BJ (cell line): ENCODE results near the gene UQCC5. TPM values are rescaled to one million over a fixed set of nuclear protein-coding genes. Genes with fewer than 3 reads are reported as not detected.

Experiments used
- CTCF ChIA-PET: fragments of 350-600 bp; formaldehyde crosslinking; extraction: SDS; loops from one replicate; lab custom pipeline; 2021; ENCODE audit warnings: antibody characterized with exemption, inconsistent platforms; lab: Yijun Ruan, JAX
- POLR2A ChIA-PET: fragments of 300-600 bp; sonication (Branson Sonifier 250); formaldehyde crosslinking; extraction: SDS; loops from one replicate; lab custom pipeline; 2021; ENCODE audit warnings: antibody characterized with exemption; lab: Charles Lee
- DNase-seq: peaks from one replicate; pipeline ENCODE4 v3.0.0-alpha.2; 2011; ENCODE audit warnings: low read depth
- H3K27me3 ChIP-seq: 2 replicates; pipeline ENCODE4 v1.6.0; 2011; ENCODE audit warnings: low read length; ENCODE audit not compliant: control insufficient read depth, insufficient read depth
- H3K36me3 ChIP-seq: 2 replicates; pipeline ENCODE4 v1.5.1; 2011; ENCODE audit warnings: low read length; ENCODE audit not compliant: control insufficient read depth, insufficient read depth
- H3K4me3 ChIP-seq: 2 replicates; pipeline ENCODE4 v1.5.1; 2011; ENCODE audit warnings: low read depth, mild to moderate bottlenecking, control low read depth, low read length
- polyA plus RNA-seq: library from polyadenylated mRNA; depleted of rRNA; stranded (reverse); fragments of >200 nt; gene quantifications from 2 replicates; pipeline ENCODE4 v1.2.3, GENCODE V29; 2011
- TF ChIP-seq, protein P1 (sequence below): IDR thresholded peaks from 2 replicates; pipeline ENCODE4 v1.5.1; 2011; ENCODE audit warnings: low read depth, mild to moderate bottlenecking, control low read depth, inconsistent platforms, low read length, moderate library complexity; ENCODE audit not compliant: insufficient read depth

UQCC5 gene
- polyA plus RNA-seq, 1 experiment, result 11.9 TPM

DNA sequence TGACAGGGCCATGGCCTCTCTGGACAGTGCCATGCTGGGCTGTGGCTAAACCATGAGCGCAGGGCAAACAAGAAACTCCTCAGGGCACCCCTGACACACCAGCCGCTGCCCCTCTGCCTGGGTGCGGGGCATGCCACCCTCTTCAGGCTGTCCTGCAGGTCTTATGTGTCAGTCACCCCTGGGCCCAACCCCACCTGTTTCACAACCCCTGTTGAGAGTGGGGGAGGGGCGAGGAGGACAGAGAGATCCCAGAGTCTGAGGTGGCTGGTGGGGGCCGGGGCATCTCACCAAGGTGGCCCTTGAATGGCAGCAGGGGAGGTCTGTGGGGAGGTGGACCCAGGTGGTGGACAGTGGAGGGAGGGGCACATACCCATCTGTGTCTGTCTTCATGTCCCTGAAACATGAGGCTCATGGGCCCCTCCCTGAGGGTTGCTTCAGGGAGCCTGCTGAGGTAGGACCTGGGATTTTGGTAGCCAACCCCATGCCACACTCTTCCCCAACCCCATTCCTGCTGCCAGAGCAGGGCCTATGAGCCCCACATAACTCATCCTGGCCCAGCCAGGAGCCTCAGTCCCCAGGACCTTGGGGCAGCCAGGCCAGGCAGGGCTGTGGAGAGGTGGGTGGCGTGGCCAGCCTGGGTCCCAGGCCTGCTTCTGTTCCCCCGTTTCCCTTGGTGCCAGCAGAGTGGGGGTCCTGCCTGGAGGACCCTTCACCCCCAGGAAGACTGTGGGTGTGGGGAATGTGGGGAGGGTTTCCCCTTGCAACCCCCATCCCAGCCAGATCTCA is 43.0 kb upstream of the UQCC5 start:
- POLR2A ChIA-PET, result no interaction called here

GRCh38 chr3:52494445-52494844 is 42.0 kb upstream of the UQCC5 start:
- DNase-seq, result no peak
- ChIA-PET POLR2A (no interaction called here), CTCF (interaction anchor here (1.0 kb wide), 1 partner anchor 66 kb away, joined by 3 read pairs; no protein-coding TSS in a partner anchor)
- TF ChIP-seq, protein P1, sequence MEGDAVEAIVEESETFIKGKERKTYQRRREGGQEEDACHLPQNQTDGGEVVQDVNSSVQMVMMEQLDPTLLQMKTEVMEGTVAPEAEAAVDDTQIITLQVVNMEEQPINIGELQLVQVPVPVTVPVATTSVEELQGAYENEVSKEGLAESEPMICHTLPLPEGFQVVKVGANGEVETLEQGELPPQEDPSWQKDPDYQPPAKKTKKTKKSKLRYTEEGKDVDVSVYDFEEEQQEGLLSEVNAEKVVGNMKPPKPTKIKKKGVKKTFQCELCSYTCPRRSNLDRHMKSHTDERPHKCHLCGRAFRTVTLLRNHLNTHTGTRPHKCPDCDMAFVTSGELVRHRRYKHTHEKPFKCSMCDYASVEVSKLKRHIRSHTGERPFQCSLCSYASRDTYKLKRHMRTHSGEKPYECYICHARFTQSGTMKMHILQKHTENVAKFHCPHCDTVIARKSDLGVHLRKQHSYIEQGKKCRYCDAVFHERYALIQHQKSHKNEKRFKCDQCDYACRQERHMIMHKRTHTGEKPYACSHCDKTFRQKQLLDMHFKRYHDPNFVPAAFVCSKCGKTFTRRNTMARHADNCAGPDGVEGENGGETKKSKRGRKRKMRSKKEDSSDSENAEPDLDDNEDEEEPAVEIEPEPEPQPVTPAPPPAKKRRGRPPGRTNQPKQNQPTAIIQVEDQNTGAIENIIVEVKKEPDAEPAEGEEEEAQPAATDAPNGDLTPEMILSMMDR, result no peak
- Histone ChIP-seq H3K4me3 (no peak overlapping the region), H3K27me3 (no peaks in the 10 kb centered on the region), H3K36me3 (peaks cover 40% of the 10 kb centered on the region)

More for the DNA sequence above, 43.0 kb upstream of the UQCC5 start:
- H3K4me3 ChIP-seq, result no peak overlapping the region
- CTCF ChIA-PET, result no interaction called here
- TF ChIP-seq, protein P1, result no peak
- no peak for DNase-seq
- peaks cover 49% of the 10 kb centered on the region for H3K36me3 ChIP-seq
- H3K27me3 ChIP-seq, result no peaks in the 10 kb centered on the region

- CTCF ChIA-PET, result interaction anchor here (1.0 kb wide), 1 partner anchor 67 kb away, joined by 3 read pairs; no protein-coding TSS in a partner anchor
- no peak for DNase-seq
- H3K36me3 ChIP-seq, result peaks cover 34% of the 10 kb centered on the region
- TF ChIP-seq, protein P1, result no peak
- H3K27me3 ChIP-seq, result no peaks in the 10 kb centered on the region
- H3K4me3 ChIP-seq, result no peak within 1 kb of the TSS
- POLR2A ChIA-PET, result no interaction called here
These were observed 41.4 kb upstream of the UQCC5 start, which contains the start of gene STAB1 for GRCh38 chr3:52494886-52495495. TSS of gene STAB1 (plus strand) at chr3:52495338. CDS start at chr3:52495414, 76 bp downstream.

DNA sequence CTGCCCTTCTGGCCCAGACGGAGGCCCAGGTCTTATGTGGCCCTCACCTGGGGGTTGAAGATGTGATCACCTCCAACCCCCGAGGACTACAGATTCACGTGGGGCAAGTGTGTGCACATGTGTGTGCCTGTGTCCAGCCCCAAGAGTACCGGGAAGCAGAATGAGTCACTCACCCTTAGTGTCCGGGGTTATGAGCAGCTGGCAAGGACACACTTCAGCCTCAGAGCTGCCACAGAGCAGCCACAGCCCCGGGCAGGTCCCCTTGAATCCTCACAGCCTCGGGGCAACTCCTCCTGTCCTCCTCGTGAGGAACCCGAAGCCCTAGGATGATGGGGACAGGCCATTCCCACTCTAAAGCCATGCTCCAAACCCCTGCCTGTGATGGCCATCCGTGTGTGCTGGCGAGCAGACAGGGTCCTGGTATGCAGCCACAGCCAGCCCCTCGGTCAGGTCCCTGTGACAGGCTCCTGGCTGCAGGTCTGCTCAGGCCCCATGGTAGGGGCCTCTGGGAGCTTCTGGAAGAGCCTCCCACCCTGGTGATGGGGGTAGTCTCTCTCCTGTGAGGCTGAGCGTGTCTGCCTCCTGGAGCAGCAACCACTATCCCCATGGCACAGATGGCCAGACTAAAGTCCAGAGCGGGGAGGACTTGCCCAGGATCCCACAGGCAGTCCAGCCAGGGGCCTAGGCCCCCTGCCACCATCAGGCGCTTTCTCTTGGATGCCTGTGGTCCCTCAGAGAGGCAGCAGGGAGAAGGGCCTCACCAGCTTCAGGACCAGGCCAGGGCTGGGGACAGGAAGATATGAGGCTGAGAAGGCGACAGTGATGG is 40.4 kb upstream of the UQCC5 start:
- Histone ChIP-seq H3K4me3 (no peak overlapping the region), H3K36me3 (peaks cover 25% of the 10 kb centered on the region), H3K27me3 (no peaks in the 10 kb centered on the region)
- TF ChIP-seq, protein P1, result no peak
- ChIA-PET POLR2A (no interaction called here), CTCF (interaction anchor here (1.2 kb wide), 1 partner anchor 16 kb away, joined by 4 read pairs; no protein-coding TSS in a partner anchor)
- DNase-seq, result no peak
